Mucosa of descending colon (tissue), 3 donors: ENCODE results near the gene KLHL20. TPM values are rescaled to one million over a fixed set of nuclear protein-coding genes. Genes with fewer than 3 reads are reported as not detected.
"Not testable (repeated sequence)": the region's sequence is repeated elsewhere in the genome, so short reads cannot be mapped to it uniquely, and the experiment has no call there.

ENCODE experiments used
- ATAC-seq: fragments of 200-7000 bp; cut with Tn5 transposase; one replicate; pipeline ENCODE4 v1.9.1; 2020; ENCODE audit warnings: mild to moderate bottlenecking, moderate library complexity
- DNase-seq, 3 donors: peaks; one replicate each; pipeline ENCODE4 v3.0.0-alpha.2; 2020
- H3K36me3 ChIP-seq: fragments of 200-600 bp; one replicate; pipeline ENCODE4 v1.8.0; 2021; ENCODE audit warnings: low read depth, mild to moderate bottlenecking
- H3K4me1 ChIP-seq: fragments of 200-600 bp; one replicate; pipeline ENCODE4 v1.8.0; 2021; ENCODE audit warnings: low read depth, mild to moderate bottlenecking
- H3K4me3 ChIP-seq: fragments of 200-600 bp; one replicate; pipeline ENCODE4 v1.8.0; 2021; ENCODE audit warnings: mild to moderate bottlenecking
- H3K9me3 ChIP-seq: fragments of 200-600 bp; one replicate; pipeline ENCODE4 v1.8.0; 2021; ENCODE audit warnings: mild to moderate bottlenecking
- intact Hi-C, 2 donors: fragments of 100-400 bp; cut with DNase I in 1 of 2; cut with micrococcal nuclease in 1 of 2; formaldehyde crosslinking; loops; one replicate each; pipeline versions ENCODE4 v1.11.0 to v1.11.1; 2022; cut with DNase I, micrococcal nuclease
- total RNA-seq, 3 donors: library from RNA; stranded (reverse); fragmentation: NEBNext Ultra II Directional in 2 of 3; extraction: Animal tissue kit (Norgen Biotek cat#: 25700) in 2 of 3; gene quantifications; one replicate each; pipeline versions ENCODE4 v1.2.1 to v1.2.4, GENCODE V29; 2021 to 2023
- TF ChIP-seq, protein P1 (sequence below): fragments of 200-600 bp; IDR thresholded peaks from one replicate; pipeline ENCODE4 v1.8.0; 2022; ENCODE audit warnings: antibody characterized with exemption, mild to moderate bottlenecking
- donor health status: DM: no; HTN: no; CAD: no; lungs with moderate emphysema.
- donor health status: DM: no; HTN: no; CAD: no.
- donor health status: DM: no; HTN: yes; CAD: no.

Gene KLHL20
- total RNA-seq, 3 donors from 2014 or later = 18.3 to 34.8 (median 25.1) TPM

DNA sequence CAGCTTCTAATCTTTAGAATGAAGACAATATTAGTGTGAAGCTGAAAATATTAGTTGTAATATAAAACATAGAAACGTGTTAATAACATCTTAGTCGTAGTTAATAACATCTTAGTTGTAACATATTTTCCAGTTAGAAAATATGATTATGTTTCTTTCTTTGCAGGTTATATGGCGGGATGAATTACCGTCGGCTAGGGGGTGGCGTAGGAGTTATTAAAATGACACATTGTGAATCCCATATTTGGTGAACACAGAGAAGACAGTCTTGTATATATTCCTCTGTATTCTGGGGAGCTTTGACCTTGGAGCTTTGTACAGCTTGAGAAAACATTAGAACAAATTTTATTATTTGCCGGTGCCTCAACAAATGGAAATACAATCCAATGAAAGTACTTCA, 70.2 kb downstream of the KLHL20 start:
- H3K36me3 ChIP-seq = no peaks in the 10 kb centered on the region
- no peaks in the 10 kb centered on the region for H3K4me1 ChIP-seq
- intact Hi-C loops = no loop called here
- TF ChIP-seq, protein P1, sequence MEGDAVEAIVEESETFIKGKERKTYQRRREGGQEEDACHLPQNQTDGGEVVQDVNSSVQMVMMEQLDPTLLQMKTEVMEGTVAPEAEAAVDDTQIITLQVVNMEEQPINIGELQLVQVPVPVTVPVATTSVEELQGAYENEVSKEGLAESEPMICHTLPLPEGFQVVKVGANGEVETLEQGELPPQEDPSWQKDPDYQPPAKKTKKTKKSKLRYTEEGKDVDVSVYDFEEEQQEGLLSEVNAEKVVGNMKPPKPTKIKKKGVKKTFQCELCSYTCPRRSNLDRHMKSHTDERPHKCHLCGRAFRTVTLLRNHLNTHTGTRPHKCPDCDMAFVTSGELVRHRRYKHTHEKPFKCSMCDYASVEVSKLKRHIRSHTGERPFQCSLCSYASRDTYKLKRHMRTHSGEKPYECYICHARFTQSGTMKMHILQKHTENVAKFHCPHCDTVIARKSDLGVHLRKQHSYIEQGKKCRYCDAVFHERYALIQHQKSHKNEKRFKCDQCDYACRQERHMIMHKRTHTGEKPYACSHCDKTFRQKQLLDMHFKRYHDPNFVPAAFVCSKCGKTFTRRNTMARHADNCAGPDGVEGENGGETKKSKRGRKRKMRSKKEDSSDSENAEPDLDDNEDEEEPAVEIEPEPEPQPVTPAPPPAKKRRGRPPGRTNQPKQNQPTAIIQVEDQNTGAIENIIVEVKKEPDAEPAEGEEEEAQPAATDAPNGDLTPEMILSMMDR = no peak
- DNase-seq = no peak
- H3K9me3 ChIP-seq = no peaks in the 10 kb centered on the region
- ATAC-seq = no peak
- no peak overlapping the region for H3K4me3 ChIP-seq

DNA sequence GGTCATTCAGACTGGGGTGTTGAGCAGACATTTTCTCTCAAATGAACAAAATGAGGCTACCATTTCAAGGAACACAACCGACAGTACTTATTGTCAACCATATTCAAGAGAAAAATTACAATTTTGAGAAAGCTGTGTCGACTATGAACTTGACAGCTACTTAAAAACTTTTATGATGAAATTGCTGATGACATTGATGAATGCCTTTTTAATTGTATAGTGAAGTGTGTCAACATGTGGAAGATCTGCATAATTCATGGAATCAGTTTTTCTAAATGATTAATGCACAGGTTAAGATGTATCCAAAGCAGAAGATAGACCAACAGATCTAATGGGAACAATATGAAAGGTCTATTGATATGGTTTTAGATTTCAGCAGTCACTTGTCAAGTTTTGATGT, 75.1 kb downstream of the KLHL20 start:
- no peaks in the 10 kb centered on the region for H3K36me3 ChIP-seq
- no peaks in the 10 kb centered on the region for H3K4me1 ChIP-seq
- DNase-seq (no peak), ATAC-seq (no peak)
- TF ChIP-seq, protein P1 = no peak
- no peak overlapping the region for H3K4me3 ChIP-seq
- intact Hi-C loops = no loop called here
- no peaks in the 10 kb centered on the region for H3K9me3 ChIP-seq

- DNase-seq = no peak
- Histone ChIP-seq H3K9me3 (no peaks in the 10 kb centered on the region), H3K4me1 (no peaks in the 10 kb centered on the region), H3K4me3 (no peak overlapping the region), H3K36me3 (no peaks in the 10 kb centered on the region)
- ATAC-seq = no peak
- intact Hi-C loops = no loop called here
- TF ChIP-seq, protein P1 = no peak
Observed at GRCh38 chr1:173798078-173798477, 83.3 kb downstream of the KLHL20 start.

DNA sequence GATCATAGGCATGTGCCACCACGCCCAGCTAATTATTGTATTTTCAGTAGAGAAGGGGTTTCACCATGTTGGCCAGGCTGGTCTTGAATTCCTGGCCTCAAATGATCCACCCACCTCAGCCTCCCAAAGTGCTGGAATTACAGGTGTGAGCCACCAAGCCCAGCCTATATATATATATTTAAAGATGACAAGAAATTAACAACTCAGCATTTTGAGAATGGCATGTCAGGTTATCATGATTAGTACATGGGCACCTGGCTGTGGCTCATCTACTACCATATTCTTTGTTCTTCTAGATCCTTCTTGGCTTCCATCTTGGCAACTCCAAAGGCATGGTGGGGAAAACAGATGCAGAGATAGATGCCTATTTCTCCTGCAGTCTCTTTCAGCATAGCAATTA, 85.2 kb downstream of the KLHL20 start:
- H3K4me1 ChIP-seq, intact Hi-C loops, H3K36me3 ChIP-seq, H3K4me3 ChIP-seq, H3K9me3 ChIP-seq, ATAC-seq, DNase-seq: not testable (repeated sequence)

DNA sequence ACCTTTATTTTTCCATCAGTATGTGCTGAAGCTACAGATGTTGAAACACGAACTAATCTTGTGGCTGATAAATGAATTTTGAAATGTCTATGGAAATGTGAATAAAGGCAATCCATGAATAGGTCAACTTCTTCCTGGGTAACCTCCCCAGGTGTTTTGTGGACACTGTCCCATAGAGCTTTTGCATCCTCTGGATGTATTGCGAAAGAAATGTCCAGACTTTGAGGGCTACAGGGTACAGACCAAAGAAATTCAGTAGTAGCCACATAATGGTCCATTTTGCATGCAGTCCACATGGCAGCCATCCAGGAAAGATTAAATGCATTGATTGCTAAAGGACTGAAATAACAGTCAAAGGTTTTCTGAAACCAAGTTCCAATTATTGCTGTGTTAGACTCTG, 88.2 kb downstream of the KLHL20 start:
- ATAC-seq (no peak), DNase-seq (no peak)
- Histone ChIP-seq H3K4me3 (no peak overlapping the region), H3K4me1 (no peaks in the 10 kb centered on the region), H3K9me3 (no peaks in the 10 kb centered on the region), H3K36me3 (peaks cover 7% of the 10 kb centered on the region)
- intact Hi-C loops = no loop called here
- TF ChIP-seq, protein P1 = no peak

DNA sequence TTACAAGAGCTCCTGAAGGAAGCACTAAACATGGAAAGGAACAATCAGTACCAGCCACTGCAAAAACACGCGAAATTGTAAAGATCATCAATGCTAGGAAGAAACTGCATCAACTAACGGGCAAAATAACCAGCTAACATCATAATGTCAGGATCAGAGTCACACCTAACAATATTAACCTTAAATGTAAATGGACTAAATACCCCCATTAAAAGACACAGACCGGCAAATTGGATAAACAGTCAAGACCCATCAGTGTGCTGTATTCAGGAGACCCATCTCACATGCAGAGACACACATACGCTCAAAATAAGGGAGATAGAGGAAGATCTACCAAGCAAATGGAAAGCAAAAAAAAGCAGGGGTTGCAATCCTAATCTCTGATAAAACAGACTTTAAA, 98.9 kb downstream of the KLHL20 start:
- H3K4me1 ChIP-seq, H3K36me3 ChIP-seq, H3K9me3 ChIP-seq, ATAC-seq, H3K4me3 ChIP-seq, DNase-seq, intact Hi-C loops: not testable (repeated sequence)

- intact Hi-C loops = no loop called here
- no peak overlapping the region for H3K4me3 ChIP-seq
- no peaks in the 10 kb centered on the region for H3K36me3 ChIP-seq
- ATAC-seq (no peak), DNase-seq (no peak)
- H3K9me3 ChIP-seq = no peaks in the 10 kb centered on the region
- TF ChIP-seq, protein P1 = no peak
- H3K4me1 ChIP-seq = peaks cover 3% of the 10 kb centered on the region
Observed at GRCh38 chr1:173818459-173818858, 103.7 kb downstream of the KLHL20 start.
